Measurements from ENCODE around the gene AHNAK2.

GRCh38 chr14:104942586-104942985 is 35.6 kb downstream of the AHNAK2 start:
- TF ChIP-seq ZFP3 (tag by site-specific recombination; IDR thresholded peaks at IDR 0.05; ENCODE audit: low read depth) (no peak), ZNF501 (tag by site-specific recombination; IDR thresholded peaks at IDR 0.05) (no peak), CTCF (tag by site-specific recombination; IDR thresholded peaks at IDR 0.05) (no peak), MEIS1 (CRISPR knock-in tag; IDR thresholded peaks at IDR 0.05; ENCODE audit: borderline replicate concordance) (no peak), RBAK (tag by site-specific recombination; IDR thresholded peaks at IDR 0.05) (no peak), MZF1 (tag by site-specific recombination; IDR thresholded peaks at IDR 0.05; ENCODE audit: borderline replicate concordance) (no peak), ZNF274 (IDR thresholded peaks at IDR 0.05; ENCODE audit: low read length) (no peak), ZNF274 (tag by site-specific recombination; IDR thresholded peaks at IDR 0.05; ENCODE audit: borderline replicate concordance) (no peak), REST (tag by site-specific recombination; IDR thresholded peaks at IDR 0.05) (no peak), SP3 (tag by site-specific recombination; IDR thresholded peaks at IDR 0.05) (no peak), ELK4 (IDR thresholded peaks at IDR 0.05; ENCODE audit: borderline replicate concordance, low read depth, low read length) (no peak), ZNF23 (tag by site-specific recombination; IDR thresholded peaks at IDR 0.05; ENCODE audit: borderline replicate concordance) (no peak), SP2 (tag by site-specific recombination; IDR thresholded peaks at IDR 0.05) (no peak), ZNF624 (tag by site-specific recombination; IDR thresholded peaks at IDR 0.05) (no peak), BCL11A (tag by site-specific recombination; IDR thresholded peaks at IDR 0.05; ENCODE audit: low read depth) (no peak)

All from HEK293 (cell line).